Activated CD4-positive, CD25-positive, alpha-beta regulatory T cell treated with anti-CD3 and anti-CD28 coated beads, Interleukin-2, amount 50 U/mL, for 16 hours (primary cell): ENCODE measurements around the gene SNRPD2.

ENCODE experiments used
- DNase-seq: peaks from one replicate; pipeline ENCODE4 v3.0.0-alpha.2; 2020; ENCODE audit warnings: low read depth, low spot score

Gene SNRPD2

GRCh38 chr19:45657520-45658167, 34.1 kb downstream of the SNRPD2 start:
- no peak for DNase-seq

- DNase-seq, result no peak
Measured at GRCh38 chr19:45655073-45655472, 36.7 kb downstream of the SNRPD2 start.

- DNase-seq, result no peak
Measured at GRCh38 chr19:45653634-45654033, 38.1 kb downstream of the SNRPD2 start.

DNA sequence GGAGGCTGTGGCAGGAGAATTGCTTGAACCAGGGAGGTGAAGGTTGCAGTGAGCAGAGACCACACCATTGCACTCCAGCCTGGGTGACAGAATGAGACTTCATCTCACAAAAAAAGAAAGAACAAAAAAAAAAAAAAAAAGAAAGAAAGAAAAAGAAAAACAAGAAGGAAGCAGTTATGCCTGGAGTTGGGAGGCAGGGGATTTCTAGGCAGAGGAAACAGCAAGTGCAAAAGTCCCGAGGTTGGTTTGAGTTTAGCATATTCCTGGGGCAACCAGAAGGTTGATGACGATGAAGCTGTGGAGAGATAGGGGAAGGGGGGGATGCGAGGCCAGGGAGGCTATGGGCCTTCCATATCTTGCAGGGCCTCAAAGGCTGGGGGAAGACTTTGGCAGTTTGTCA, 41.0 kb downstream of the SNRPD2 start:
- no peak for DNase-seq

GRCh38 chr19:45646345-45646698, 45.4 kb downstream of the SNRPD2 start:
- DNase-seq, result no peak

DNA sequence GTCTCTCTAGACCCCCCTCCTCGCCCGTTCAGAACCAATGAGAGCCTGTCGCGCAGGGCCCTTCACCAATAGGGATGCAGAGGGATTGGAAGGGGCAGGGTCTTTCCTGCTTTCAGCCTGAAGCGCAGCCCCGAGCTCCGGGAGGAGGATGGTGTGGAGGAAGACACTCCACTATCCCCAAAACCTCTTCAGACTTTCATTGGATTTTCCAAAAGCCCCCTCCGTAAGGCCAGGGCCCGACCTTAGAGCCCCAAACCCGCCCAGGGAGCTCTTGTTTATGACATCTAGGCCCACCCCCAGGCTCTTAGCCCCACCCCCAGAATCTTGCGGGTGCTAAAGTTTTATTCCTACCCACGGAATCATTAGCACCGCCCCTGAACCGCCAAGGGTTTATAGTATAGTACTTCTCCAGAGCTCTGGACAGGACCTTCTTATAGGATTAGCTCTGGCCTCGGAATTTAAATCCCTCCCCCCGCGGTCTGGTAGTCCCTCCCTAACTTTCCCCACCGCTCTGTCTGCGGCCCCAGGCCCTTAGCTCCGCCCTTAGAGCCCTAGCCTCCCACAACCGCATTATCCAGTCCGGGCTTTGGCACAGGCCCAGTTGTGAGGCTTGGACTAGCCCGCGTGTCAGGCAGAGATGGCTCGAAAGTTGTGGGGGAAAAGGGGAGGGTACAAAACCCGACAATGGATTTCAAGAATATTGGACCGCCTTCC, 46.0 kb downstream of the SNRPD2 start:
- peak; percentile 61 for DNase-seq

DNA sequence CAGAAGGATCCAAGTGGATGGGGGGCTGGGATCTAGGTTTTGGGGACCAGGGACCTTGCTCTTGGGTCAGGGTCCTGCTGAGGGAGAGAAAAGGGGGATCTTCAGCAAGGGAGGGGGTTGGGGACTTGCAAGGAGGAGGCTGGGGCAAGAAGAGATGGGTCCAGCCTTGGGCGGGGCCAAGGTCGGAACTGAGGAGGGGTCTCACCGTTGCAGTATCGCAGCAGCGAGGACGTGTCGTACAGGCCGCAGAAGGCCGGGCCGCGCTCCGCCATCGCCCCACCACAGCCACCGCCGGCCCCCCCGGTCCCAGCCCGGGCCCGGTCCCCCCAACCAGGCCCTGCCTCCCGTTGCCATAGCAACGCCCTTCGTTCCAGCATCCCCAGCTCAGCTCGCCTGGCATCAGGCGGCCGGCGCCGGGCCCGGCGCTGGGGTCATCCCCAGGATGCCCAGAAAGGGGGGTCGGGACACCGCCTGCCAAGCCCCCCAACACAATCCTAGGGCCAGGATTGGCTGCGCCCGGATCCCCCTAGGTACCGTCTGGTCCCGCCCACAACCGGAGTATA, 46.6 kb downstream of the SNRPD2 start:
- DNase-seq, result no peak

DNA sequence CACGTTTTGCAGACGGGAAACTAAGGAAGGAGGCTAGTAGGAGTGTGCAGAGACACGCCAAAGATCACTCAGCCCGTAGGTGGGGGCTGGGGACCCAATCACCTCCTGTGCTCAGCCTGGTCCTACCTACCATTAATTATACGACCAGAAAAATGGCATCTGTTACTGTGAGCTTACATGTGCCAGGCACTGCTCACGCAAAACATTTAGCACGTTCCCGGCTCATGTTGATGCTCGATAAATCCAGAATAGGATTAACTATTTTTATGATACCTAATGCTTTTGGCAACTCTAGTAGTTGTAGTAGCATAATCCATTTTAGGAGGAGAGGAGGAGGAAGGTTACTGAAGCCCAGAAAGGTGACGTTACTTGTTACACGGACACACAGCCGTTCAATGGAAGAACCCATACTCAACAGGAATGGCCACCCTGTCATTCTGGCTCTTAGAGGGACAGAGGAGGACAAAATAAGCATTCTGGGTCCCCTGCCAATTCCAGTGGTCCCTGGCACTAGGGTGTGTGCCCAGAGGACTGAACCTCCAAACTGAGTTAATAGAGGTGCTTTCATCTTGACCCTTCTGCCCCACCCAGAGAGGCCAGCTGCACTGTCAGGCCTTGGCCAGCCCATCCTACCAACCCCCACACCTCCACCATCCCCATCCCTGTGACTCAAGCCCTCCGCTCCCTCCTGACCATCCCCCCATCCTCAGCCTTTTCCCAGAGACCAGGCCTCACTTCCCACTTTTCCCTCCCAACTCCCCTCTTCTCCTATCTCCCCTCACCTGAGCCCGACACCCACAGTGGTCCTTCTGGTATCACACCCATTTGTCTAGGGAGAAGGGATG, 47.6 kb downstream of the SNRPD2 start:
- no peak for DNase-seq

DNA sequence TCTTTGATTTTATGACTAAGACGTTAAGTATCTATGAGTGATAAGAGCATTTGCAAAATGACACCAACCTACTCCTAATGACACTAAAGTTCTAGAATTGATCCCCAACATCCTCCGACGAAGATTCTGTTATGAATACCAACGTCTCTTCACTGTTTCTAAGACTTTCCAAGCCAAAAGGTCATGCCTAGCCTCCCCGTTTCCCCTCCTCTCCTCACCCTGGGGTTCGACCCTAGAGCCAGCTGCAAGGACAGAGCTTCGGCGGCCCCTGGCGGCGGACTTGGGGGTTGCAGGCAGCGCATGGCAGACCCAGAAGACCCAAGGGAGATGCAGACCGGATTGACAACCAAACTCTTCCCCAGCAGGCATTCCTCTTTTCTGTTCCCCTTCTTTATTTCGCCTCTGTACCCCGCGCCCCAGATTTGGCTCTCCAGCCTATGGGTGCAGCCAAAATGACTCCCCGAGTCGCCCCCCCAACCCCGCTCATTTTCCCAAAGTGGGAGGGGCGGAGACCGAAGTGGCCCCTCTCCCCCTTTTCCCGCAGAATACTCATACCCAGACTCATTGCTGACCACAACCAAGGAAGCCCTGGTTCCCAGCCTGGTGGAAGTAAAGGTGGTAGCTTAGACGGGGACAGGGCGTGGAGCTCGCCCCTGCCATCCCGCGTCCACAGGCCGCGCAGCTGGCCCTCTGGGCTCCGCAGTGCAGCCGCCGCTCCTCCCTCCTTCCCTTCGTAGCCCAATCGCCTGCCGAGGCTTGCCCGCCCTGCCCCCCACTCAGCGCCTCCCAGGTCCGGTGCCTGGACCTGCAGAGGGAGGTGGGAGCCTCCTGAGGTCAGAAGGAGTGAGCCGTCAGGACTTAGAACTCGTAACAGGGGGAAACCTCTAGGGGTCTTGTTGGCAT, 48.5 kb downstream of the SNRPD2 start:
- DNase-seq, result peak; percentile 82

GRCh38 chr19:45641274-45642105, 50.3 kb downstream of the SNRPD2 start:
- peak; percentile 52 for DNase-seq

GRCh38 chr19:45640849-45641273, 50.9 kb downstream of the SNRPD2 start:
- no peak for DNase-seq

- DNase-seq, result no peak
Measured at GRCh38 chr19:45638930-45639729, 52.6 kb downstream of the SNRPD2 start, which contains the start of gene EML2. EML2 (minus strand) TSS chr19:45639397; CDS start chr19:45639376, 21 bp downstream.

- DNase-seq, result no peak
Measured at GRCh38 chr19:45637890-45638667, 53.7 kb downstream of the SNRPD2 start.
